ENCODE results near the gene KCNMB4.
"Not testable (repeated sequence)": the region's sequence is repeated elsewhere in the genome, so short reads cannot be mapped to it uniquely, and the experiment has no call there.

The KCNMB4 gene

DNA sequence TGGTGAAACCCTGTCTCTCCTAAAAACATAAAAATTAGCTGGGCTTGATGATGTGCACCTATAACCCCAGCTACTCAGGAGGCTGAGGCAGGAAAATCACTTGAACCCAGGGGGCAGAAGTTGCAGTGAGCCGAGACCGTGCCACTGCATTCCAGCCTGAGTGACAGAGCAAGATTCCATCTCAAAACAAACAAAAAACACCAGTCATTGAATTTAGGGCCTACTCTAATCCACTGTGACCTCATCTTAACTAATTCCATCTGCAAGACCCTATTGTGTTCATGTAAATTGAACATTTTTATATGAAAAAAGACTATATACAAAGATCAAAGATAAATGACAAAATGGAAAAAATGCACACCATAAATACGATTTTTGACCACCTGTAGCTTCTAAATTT, 17.8 kb downstream of the KCNMB4 start:
- Histone ChIP-seq H3K4ac (ENCODE audit: low read length) (no peak overlapping the region), H3K4me1 (ENCODE audit: control insufficient read depth in 2 of 2, insufficient read depth in 1 of 2, low read depth in 1 of 2, low read length in 2 of 2) (no peaks in the 10 kb centered on the region), H3K18ac (ENCODE audit: low read length) (no peak overlapping the region), H3K79me1 (ENCODE audit: low read depth, low read length) (no peaks in the 10 kb centered on the region), H2BK5ac (ENCODE audit: low read length) (no peak overlapping the region), H2AFZ (ENCODE audit: low read length) (no peak overlapping the region), H2BK12ac (ENCODE audit: low read length) (no peak overlapping the region), H2BK120ac (ENCODE audit: low read depth, low read length) (no peak overlapping the region), H3K4me3 (ENCODE audit: low read length in 2 of 2) (no peak overlapping the region), H2BK15ac (ENCODE audit: low read length) (no peak overlapping the region), H3K36me3 (replicated peaks in 1 of 2; ENCODE audit: control insufficient read depth in 2 of 2, insufficient read depth in 2 of 2, low read length in 2 of 2) (no peaks in the 10 kb centered on the region), H3K4me2 (ENCODE audit: insufficient read depth, low read length, poor library complexity, severe bottlenecking) (no peak overlapping the region), H3K14ac (ENCODE audit: low read length) (no peak overlapping the region), H2AK5ac (ENCODE audit: low read depth, low read length) (no peak overlapping the region), H3K27ac (replicated peaks; ENCODE audit: low read length) (no peak overlapping the region), H3K9me3 (replicated peaks in 1 of 2; ENCODE audit: control insufficient read depth in 2 of 2, insufficient read depth in 1 of 2, low read depth in 1 of 2, low read length in 2 of 2) (peaks cover 0 to 14% of the 10 kb centered on the region in 2 donors), H3K27me3 (ENCODE audit: control insufficient read depth in 3 of 3, insufficient read depth in 3 of 3, low read depth in 1 of 3, low read length in 3 of 3) (no peaks in the 10 kb centered on the region), H4K91ac (ENCODE audit: low read depth, low read length, poor library complexity) (no peak overlapping the region), H3K23ac (ENCODE audit: low read depth, low read length, poor library complexity) (no peak overlapping the region), H3K9ac (ENCODE audit: low read depth, low read length, poor library complexity) (no peak overlapping the region), H4K8ac (ENCODE audit: low read depth, low read length) (no peak overlapping the region)
- no peak for DNase-seq (ENCODE audit: low spot score)
- no CpG with 5 or more reads among the region's 3 CpGs for whole genome bisulfite sequencing, 2 donors (ENCODE audit: extremely low coverage in 2 of 2, insufficient read length in 2 of 2, insufficient replicate concordance in 1 of 2)

DNA sequence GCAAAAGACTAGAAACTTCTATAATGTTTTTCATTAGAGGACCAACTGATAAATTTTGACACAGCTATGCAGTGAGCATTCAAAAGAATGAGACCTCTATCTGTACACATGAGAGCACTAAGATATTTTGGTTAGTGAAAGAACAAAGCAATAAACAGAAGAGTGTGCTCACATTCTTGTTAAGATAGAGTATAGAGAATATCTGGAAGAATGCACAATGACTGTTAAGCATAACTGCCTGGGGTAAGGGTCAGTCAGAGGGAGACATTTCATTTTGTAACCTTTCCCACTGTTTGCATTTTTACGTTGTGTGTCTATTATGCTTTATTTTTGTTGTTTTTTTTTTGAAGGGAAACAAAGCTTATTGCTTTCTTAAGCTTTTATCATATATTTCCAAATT, 20.7 kb downstream of the KCNMB4 start:
- Histone ChIP-seq H3K18ac (ENCODE audit: low read length) (no peak overlapping the region), H3K4ac (ENCODE audit: low read length) (no peak overlapping the region), H3K14ac (ENCODE audit: low read length) (no peak overlapping the region), H3K23ac (ENCODE audit: low read depth, low read length, poor library complexity) (no peak overlapping the region), H2BK120ac (ENCODE audit: low read depth, low read length) (no peak overlapping the region), H2AFZ (ENCODE audit: low read length) (no peak overlapping the region), H2BK15ac (ENCODE audit: low read length) (no peak overlapping the region), H3K4me1 (ENCODE audit: control insufficient read depth in 2 of 2, insufficient read depth in 1 of 2, low read depth in 1 of 2, low read length in 2 of 2) (no peaks in the 10 kb centered on the region), H3K27ac (replicated peaks; ENCODE audit: low read length) (no peak overlapping the region), H3K9me3 (replicated peaks in 1 of 2; ENCODE audit: control insufficient read depth in 2 of 2, insufficient read depth in 1 of 2, low read depth in 1 of 2, low read length in 2 of 2) (peaks cover 0 to 11% of the 10 kb centered on the region in 2 donors), H3K27me3 (ENCODE audit: control insufficient read depth in 3 of 3, insufficient read depth in 3 of 3, low read depth in 1 of 3, low read length in 3 of 3) (no peaks in the 10 kb centered on the region), H3K79me1 (ENCODE audit: low read depth, low read length) (no peaks in the 10 kb centered on the region), H4K91ac (ENCODE audit: low read depth, low read length, poor library complexity) (no peak overlapping the region), H4K8ac (ENCODE audit: low read depth, low read length) (no peak overlapping the region), H2BK12ac (ENCODE audit: low read length) (no peak overlapping the region), H3K4me2 (ENCODE audit: insufficient read depth, low read length, poor library complexity, severe bottlenecking) (no peak overlapping the region), H2AK5ac (ENCODE audit: low read depth, low read length) (no peak overlapping the region), H3K4me3 (ENCODE audit: low read length in 2 of 2) (no peak overlapping the region), H2BK5ac (ENCODE audit: low read length) (no peak overlapping the region), H3K9ac (ENCODE audit: low read depth, low read length, poor library complexity) (no peak overlapping the region), H3K36me3 (replicated peaks in 1 of 2; ENCODE audit: control insufficient read depth in 2 of 2, insufficient read depth in 2 of 2, low read length in 2 of 2) (no peaks in the 10 kb centered on the region)
- DNase-seq (ENCODE audit: low spot score) = no peak
- no CpG with 5 or more reads among the region's 1 CpG for WGBS, 2 donors (ENCODE audit: extremely low coverage in 2 of 2, insufficient read length in 2 of 2, insufficient replicate concordance in 1 of 2)

DNA sequence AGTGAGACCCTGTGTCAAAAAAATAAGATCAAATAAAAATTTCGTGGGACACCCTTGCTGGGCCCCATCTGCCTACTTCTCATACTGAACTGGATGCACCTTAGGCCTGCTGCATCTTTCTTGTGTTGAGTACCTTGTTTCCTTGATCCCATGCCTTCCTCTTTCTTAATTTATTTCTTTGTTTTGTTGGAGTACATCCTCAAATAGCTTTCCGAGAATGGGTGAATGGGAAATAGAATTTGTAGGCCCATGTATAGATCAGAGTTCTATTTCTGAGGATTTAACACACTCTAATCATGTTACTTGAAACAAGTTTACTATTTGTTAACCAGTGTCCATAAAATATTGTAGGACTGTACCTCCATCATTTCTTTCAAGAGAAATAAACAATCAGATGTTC, 23.6 kb downstream of the KCNMB4 start:
- no peak for DNase-seq (ENCODE audit: low spot score)
- Histone ChIP-seq H3K4ac (ENCODE audit: low read length) (no peak overlapping the region), H2BK15ac (ENCODE audit: low read length) (no peak overlapping the region), H3K9me3 (replicated peaks in 1 of 2; ENCODE audit: control insufficient read depth in 2 of 2, insufficient read depth in 1 of 2, low read depth in 1 of 2, low read length in 2 of 2) (peaks cover 0 to 11% of the 10 kb centered on the region in 2 donors), H3K4me3 (ENCODE audit: low read length in 2 of 2) (no peak overlapping the region), H3K23ac (ENCODE audit: low read depth, low read length, poor library complexity) (no peak overlapping the region), H3K27ac (replicated peaks; ENCODE audit: low read length) (no peak overlapping the region), H3K36me3 (replicated peaks in 1 of 2; ENCODE audit: control insufficient read depth in 2 of 2, insufficient read depth in 2 of 2, low read length in 2 of 2) (no peaks in the 10 kb centered on the region), H2BK12ac (ENCODE audit: low read length) (no peak overlapping the region), H2AK5ac (ENCODE audit: low read depth, low read length) (no peak overlapping the region), H3K14ac (ENCODE audit: low read length) (no peak overlapping the region), H2BK120ac (ENCODE audit: low read depth, low read length) (no peak overlapping the region), H2AFZ (ENCODE audit: low read length) (no peak overlapping the region), H3K4me2 (ENCODE audit: insufficient read depth, low read length, poor library complexity, severe bottlenecking) (no peak overlapping the region), H3K4me1 (ENCODE audit: control insufficient read depth in 2 of 2, insufficient read depth in 1 of 2, low read depth in 1 of 2, low read length in 2 of 2) (no peaks in the 10 kb centered on the region), H4K8ac (ENCODE audit: low read depth, low read length) (no peak overlapping the region), H3K27me3 (ENCODE audit: control insufficient read depth in 3 of 3, insufficient read depth in 3 of 3, low read depth in 1 of 3, low read length in 3 of 3) (no peaks in the 10 kb centered on the region), H3K9ac (ENCODE audit: low read depth, low read length, poor library complexity) (no peak overlapping the region), H4K91ac (ENCODE audit: low read depth, low read length, poor library complexity) (no peak overlapping the region), H3K18ac (ENCODE audit: low read length) (no peak overlapping the region), H3K79me1 (ENCODE audit: low read depth, low read length) (no peaks in the 10 kb centered on the region), H2BK5ac (ENCODE audit: low read length) (no peak overlapping the region)
- no CpG with 5 or more reads among the region's 2 CpGs for WGBS, 2 donors (ENCODE audit: extremely low coverage in 2 of 2, insufficient read length in 2 of 2, insufficient replicate concordance in 1 of 2)

DNA sequence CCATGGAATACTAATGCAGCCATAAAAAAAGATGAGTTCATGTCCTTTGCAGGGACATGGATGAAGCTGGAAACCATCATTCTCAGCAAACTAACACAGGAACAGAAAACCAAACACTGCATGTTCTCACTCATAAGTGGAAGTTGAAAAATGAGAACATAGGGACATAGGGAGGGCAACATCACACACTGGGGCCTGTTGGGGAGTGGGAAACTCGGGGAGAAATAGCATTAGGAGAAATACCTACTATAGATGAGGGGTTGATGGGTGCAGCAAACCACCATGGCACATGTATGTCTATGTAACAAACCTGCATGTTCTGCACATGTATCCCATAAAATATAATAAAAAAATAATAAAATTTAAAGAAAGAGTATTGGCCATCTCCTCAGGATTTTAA, 26.5 kb downstream of the KCNMB4 start:
- H2BK15ac ChIP-seq (ENCODE audit: low read length); H3K79me1 ChIP-seq (ENCODE audit: low read depth, low read length); H4K91ac ChIP-seq (ENCODE audit: low read depth, low read length, poor library complexity); H2BK12ac ChIP-seq (ENCODE audit: low read length); H2BK5ac ChIP-seq (ENCODE audit: low read length); H3K36me3 ChIP-seq (replicated peaks in 1 of 2; ENCODE audit: control insufficient read depth in 2 of 2, insufficient read depth in 2 of 2, low read length in 2 of 2); H2AK5ac ChIP-seq (ENCODE audit: low read depth, low read length); H3K9ac ChIP-seq (ENCODE audit: low read depth, low read length, poor library complexity); H4K8ac ChIP-seq (ENCODE audit: low read depth, low read length); H2AFZ ChIP-seq (ENCODE audit: low read length); H3K23ac ChIP-seq (ENCODE audit: low read depth, low read length, poor library complexity); H3K4me3 ChIP-seq (ENCODE audit: low read length in 2 of 2); H3K4ac ChIP-seq (ENCODE audit: low read length); H3K4me1 ChIP-seq (ENCODE audit: control insufficient read depth in 2 of 2, insufficient read depth in 1 of 2, low read depth in 1 of 2, low read length in 2 of 2); H3K27ac ChIP-seq (replicated peaks; ENCODE audit: low read length); H3K14ac ChIP-seq (ENCODE audit: low read length); H3K18ac ChIP-seq (ENCODE audit: low read length); DNase-seq (ENCODE audit: low spot score); H2BK120ac ChIP-seq (ENCODE audit: low read depth, low read length); H3K4me2 ChIP-seq (ENCODE audit: insufficient read depth, low read length, poor library complexity, severe bottlenecking); H3K27me3 ChIP-seq (ENCODE audit: control insufficient read depth in 3 of 3, insufficient read depth in 3 of 3, low read depth in 1 of 3, low read length in 3 of 3): not testable (repeated sequence)
- WGBS, 2 donors (ENCODE audit: extremely low coverage in 2 of 2, insufficient read length in 2 of 2, insufficient replicate concordance in 1 of 2) = no CpG with 5 or more reads among the region's 1 CpG
- H3K9me3 ChIP-seq (replicated peaks in 1 of 2; ENCODE audit: control insufficient read depth in 2 of 2, insufficient read depth in 1 of 2, low read depth in 1 of 2, low read length in 2 of 2) = peaks cover 0 to 11% of the 10 kb centered on the region in 2 donors
